ENCODE data around the gene ABHD2.

Gene ABHD2

GRCh38 chr15:89187986-89188514, 99.8 kb downstream of the ABHD2 start:
- Histone ChIP-seq H3K4me3 (ENCODE audit: low read depth, low read length) (no peak overlapping the region), H3K27me3 (ENCODE audit: control insufficient read depth, insufficient read depth, low read length) (no peaks in the 10 kb centered on the region), H3K79me2 (no peaks in the 10 kb centered on the region), H3K9ac (no peak overlapping the region), H3K4me2 (ENCODE audit: low read length) (no peak overlapping the region), H3K36me3 (ENCODE audit: control insufficient read depth, insufficient read depth, low read length) (no peaks in the 10 kb centered on the region), H2AFZ (no peak overlapping the region), H3K9me3 (ENCODE audit: control insufficient read depth, low read length) (no peaks in the 10 kb centered on the region), H3K27ac (no peak overlapping the region), H3K4me1 (no peaks in the 10 kb centered on the region)
- TF ChIP-seq CTCF (IDR thresholded peaks at IDR 0.05), result no peak

DNA sequence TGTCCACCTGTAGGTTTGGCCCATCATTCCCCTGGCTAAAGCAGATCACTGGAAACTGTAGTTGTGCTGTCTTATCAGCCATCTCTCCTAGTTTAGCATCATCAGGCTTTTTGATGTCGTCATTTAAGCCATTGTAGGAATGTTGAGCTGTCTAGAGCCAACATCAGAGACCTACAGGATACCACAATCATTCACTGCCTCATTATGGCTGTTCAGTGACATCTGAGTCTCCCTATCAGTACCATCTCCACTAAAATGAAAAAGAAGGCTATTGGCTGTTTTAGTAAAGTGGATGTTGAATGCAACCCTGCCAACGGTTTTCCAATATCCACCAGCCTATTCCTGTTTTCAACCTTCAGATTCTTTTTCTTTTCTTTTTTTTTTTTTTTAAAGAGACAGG, 103.9 kb downstream of the ABHD2 start:
- no peak overlapping the region for H3K9ac ChIP-seq
- no peak overlapping the region for H3K27ac ChIP-seq
- H3K4me3 ChIP-seq (ENCODE audit: low read depth, low read length), result no peak overlapping the region
- H3K79me2 ChIP-seq, result no peaks in the 10 kb centered on the region
- H2AFZ ChIP-seq, result no peak overlapping the region
- H3K4me2 ChIP-seq (ENCODE audit: low read length), result no peak overlapping the region
- no peaks in the 10 kb centered on the region for H3K9me3 ChIP-seq (ENCODE audit: control insufficient read depth, low read length)
- TF ChIP-seq CTCF (IDR thresholded peaks at IDR 0.05), result no peak
- no peaks in the 10 kb centered on the region for H3K27me3 ChIP-seq (ENCODE audit: control insufficient read depth, insufficient read depth, low read length)
- H3K4me1 ChIP-seq, result peaks cover 4% of the 10 kb centered on the region
- no peaks in the 10 kb centered on the region for H3K36me3 ChIP-seq (ENCODE audit: control insufficient read depth, insufficient read depth, low read length)

DNA sequence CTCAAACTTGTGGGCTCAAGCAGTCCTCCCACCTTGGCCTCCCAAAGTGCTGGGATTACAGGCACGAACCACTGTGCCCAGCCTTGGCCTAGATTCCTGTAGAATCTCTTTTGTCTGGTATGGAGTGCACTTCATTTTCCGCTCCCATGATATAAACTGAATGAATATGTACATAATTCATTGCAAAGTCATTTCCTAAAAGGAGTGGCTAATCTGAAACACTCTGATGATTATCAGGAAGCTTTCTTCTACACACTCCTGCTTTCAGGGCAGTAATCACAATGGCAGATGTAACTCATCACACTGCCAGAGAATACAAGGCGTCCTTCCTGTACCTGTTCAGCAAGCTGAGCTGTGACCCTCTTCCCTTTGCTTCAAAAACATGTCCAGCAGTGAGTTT, 104.5 kb downstream of the ABHD2 start:
- Histone ChIP-seq H3K4me1 (peaks cover 5% of the 10 kb centered on the region), H3K4me2 (ENCODE audit: low read length) (no peak overlapping the region), H3K9me3 (ENCODE audit: control insufficient read depth, low read length) (no peaks in the 10 kb centered on the region), H2AFZ (no peak overlapping the region), H3K9ac (no peak overlapping the region), H3K79me2 (no peaks in the 10 kb centered on the region), H3K36me3 (ENCODE audit: control insufficient read depth, insufficient read depth, low read length) (no peaks in the 10 kb centered on the region), H3K27ac (no peak overlapping the region), H3K27me3 (ENCODE audit: control insufficient read depth, insufficient read depth, low read length) (no peaks in the 10 kb centered on the region), H3K4me3 (ENCODE audit: low read depth, low read length) (no peak overlapping the region)
- TF ChIP-seq CTCF (IDR thresholded peaks at IDR 0.05), result no peak

- TF ChIP-seq CTCF (IDR thresholded peaks at IDR 0.05), result no peak
- H3K9me3 ChIP-seq (ENCODE audit: control insufficient read depth, low read length), result no peaks in the 10 kb centered on the region
- no peaks in the 10 kb centered on the region for H3K79me2 ChIP-seq
- peaks cover 5% of the 10 kb centered on the region for H3K4me1 ChIP-seq
- no peak overlapping the region for H2AFZ ChIP-seq
- no peak overlapping the region for H3K4me3 ChIP-seq (ENCODE audit: low read depth, low read length)
- no peaks in the 10 kb centered on the region for H3K36me3 ChIP-seq (ENCODE audit: control insufficient read depth, insufficient read depth, low read length)
- no peaks in the 10 kb centered on the region for H3K27me3 ChIP-seq (ENCODE audit: control insufficient read depth, insufficient read depth, low read length)
- H3K4me2 ChIP-seq (ENCODE audit: low read length), result no peak overlapping the region
- H3K27ac ChIP-seq, result no peak overlapping the region
- H3K9ac ChIP-seq, result no peak overlapping the region
Measured at GRCh38 chr15:89194608-89195007, 106.4 kb downstream of the ABHD2 start.

DNA sequence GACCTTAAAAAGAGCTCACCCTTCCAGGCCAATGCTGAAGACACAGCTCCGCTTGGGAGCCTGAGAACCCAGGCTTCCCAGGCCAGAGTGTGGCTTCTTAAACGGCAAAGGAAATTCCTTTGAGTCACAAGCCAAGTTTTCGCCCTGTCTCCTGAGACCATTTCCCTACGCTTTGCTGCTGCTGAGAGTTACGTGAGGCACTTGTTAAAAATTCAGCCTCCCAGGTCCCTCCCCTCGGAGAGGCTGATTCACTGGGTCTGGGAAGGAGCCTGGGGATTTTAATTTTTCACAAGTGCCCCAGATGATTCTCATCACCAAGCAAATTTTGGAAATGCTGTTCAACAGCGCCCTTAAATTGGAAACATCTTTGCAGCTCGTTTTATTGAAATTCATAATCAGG, 107.6 kb downstream of the ABHD2 start:
- no peak overlapping the region for H3K27ac ChIP-seq

More for the DNA sequence above, 107.6 kb downstream of the ABHD2 start:
- no peaks in the 10 kb centered on the region for H3K9me3 ChIP-seq (ENCODE audit: control insufficient read depth, low read length)
- no peaks in the 10 kb centered on the region for H3K79me2 ChIP-seq
- H3K4me3 ChIP-seq (ENCODE audit: low read depth, low read length), result no peak overlapping the region
- no peak for TF ChIP-seq CTCF (IDR thresholded peaks at IDR 0.05)
- H2AFZ ChIP-seq, result no peak overlapping the region
- H3K4me2 ChIP-seq (ENCODE audit: low read length), result no peak overlapping the region
- no peak overlapping the region for H3K9ac ChIP-seq
- H3K4me1 ChIP-seq, result peaks cover 5% of the 10 kb centered on the region
- no peaks in the 10 kb centered on the region for H3K27me3 ChIP-seq (ENCODE audit: control insufficient read depth, insufficient read depth, low read length)
- no peaks in the 10 kb centered on the region for H3K36me3 ChIP-seq (ENCODE audit: control insufficient read depth, insufficient read depth, low read length)

Data from parathyroid adenoma (tissue), 2 donors.